Activated CD4-positive, alpha-beta T cell treated with anti-CD3 and anti-CD28 coated beads, Interleukin-2, amount 10 ng/mL, durations not matched to agents 24 days and 14 days (primary cell): ENCODE data around the gene ACOT7. TPM values are rescaled to one million over a fixed set of nuclear protein-coding genes. Genes with fewer than 3 reads are reported as not detected.

Experiments
- DNase-seq: peaks from one replicate; pipeline ENCODE4 v3.0.0; 2022
- H3K27ac Mint-ChIP-seq: one replicate; pipeline ENCODE4 v1.8.0; 2022; ENCODE audit warnings: mild to moderate bottlenecking, mixed read lengths
- H3K27me3 Mint-ChIP-seq: one replicate; pipeline ENCODE4 v1.8.0; 2022; ENCODE audit warnings: mixed read lengths
- H3K36me3 Mint-ChIP-seq: one replicate; pipeline ENCODE4 v1.8.0; 2022; ENCODE audit warnings: low read depth, mild to moderate bottlenecking, mixed read lengths
- H3K4me1 Mint-ChIP-seq: one replicate; pipeline ENCODE4 v1.8.0; 2021; ENCODE audit warnings: mixed read lengths
- H3K4me3 Mint-ChIP-seq: one replicate; pipeline ENCODE4 v1.8.0; 2022; ENCODE audit warnings: mild to moderate bottlenecking, moderate library complexity, mixed read lengths
- H3K9me3 Mint-ChIP-seq: one replicate; pipeline ENCODE4 v1.8.0; 2021; ENCODE audit warnings: mixed read lengths
- intact Hi-C: fragments of 100-400 bp; cut with micrococcal nuclease; formaldehyde crosslinking; loops from one replicate; pipeline ENCODE4 v1.15.1; 2023
- total RNA-seq: library from RNA; stranded (reverse); gene quantifications from 2 replicates; pipeline ENCODE4 v1.2.3, GENCODE V29; 2022

Gene ACOT7
- total RNA-seq, 1 donor from 2014 or later = 133 TPM

GRCh38 chr1:6243053-6243834 is 150.3 kb downstream of the ACOT7 start:
- intact Hi-C loops = no loop called here
- DNase-seq = no peak
- no peak overlapping the region for H3K27ac Mint-ChIP-seq
- H3K27me3 Mint-ChIP-seq = peaks cover 65% of the 10 kb centered on the region
- no peak overlapping the region for H3K4me3 Mint-ChIP-seq
- H3K9me3 Mint-ChIP-seq = no peaks in the 10 kb centered on the region
- H3K4me1 Mint-ChIP-seq = peaks cover 23% of the 10 kb centered on the region
- H3K36me3 Mint-ChIP-seq = peaks cover 4% of the 10 kb centered on the region

GRCh38 chr1:6241887-6242740 is 151.5 kb downstream of the ACOT7 start:
- intact Hi-C loops = no loop called here
- Mint-ChIP-seq H3K36me3 (peaks cover 4% of the 10 kb centered on the region), H3K27me3 (peaks cover 55% of the 10 kb centered on the region), H3K27ac (no peak overlapping the region), H3K9me3 (no peaks in the 10 kb centered on the region), H3K4me3 (no peak overlapping the region), H3K4me1 (peaks cover 23% of the 10 kb centered on the region)
- DNase-seq = peak; percentile 63

- Mint-ChIP-seq H3K4me3 (peak overlapping the region; percentile 14), H3K27me3 (peaks cover 48% of the 10 kb centered on the region), H3K36me3 (peaks cover 4% of the 10 kb centered on the region), H3K4me1 (peaks cover 17% of the 10 kb centered on the region), H3K9me3 (no peaks in the 10 kb centered on the region), H3K27ac (peak overlapping the region; percentile 75)
- intact Hi-C loops = no loop called here
- no peak for DNase-seq
Measured at GRCh38 chr1:6241107-6241886, 152.3 kb downstream of the ACOT7 start.

- peaks cover 4% of the 10 kb centered on the region for H3K36me3 Mint-ChIP-seq
- no peak overlapping the region for H3K27ac Mint-ChIP-seq
- DNase-seq = no peak
- H3K9me3 Mint-ChIP-seq = no peaks in the 10 kb centered on the region
- intact Hi-C loops = loop anchor here (5.0 to 10.0 kb wide), 2 partner anchors 43 to 215 kb away; partner anchors contain the start of gene RPL22
- peaks cover 47% of the 10 kb centered on the region for H3K27me3 Mint-ChIP-seq
- peaks cover 18% of the 10 kb centered on the region for H3K4me1 Mint-ChIP-seq
- H3K4me3 Mint-ChIP-seq = no peak overlapping the region
Measured at GRCh38 chr1:6239950-6240768, 153.4 kb downstream of the ACOT7 start.

GRCh38 chr1:6239213-6239752 is 154.3 kb downstream of the ACOT7 start:
- H3K9me3 Mint-ChIP-seq = no peaks in the 10 kb centered on the region
- no peak overlapping the region for H3K27ac Mint-ChIP-seq
- peaks cover 40% of the 10 kb centered on the region for H3K27me3 Mint-ChIP-seq
- no peak overlapping the region for H3K4me3 Mint-ChIP-seq
- peaks cover 4% of the 10 kb centered on the region for H3K36me3 Mint-ChIP-seq
- DNase-seq = no peak
- H3K4me1 Mint-ChIP-seq = peaks cover 15% of the 10 kb centered on the region
- intact Hi-C loops = loop anchor here (5.0 to 10.0 kb wide), 2 partner anchors 42 to 214 kb away; partner anchors contain the start of gene RPL22

- Mint-ChIP-seq H3K27me3 (peaks cover 28% of the 10 kb centered on the region), H3K4me1 (peaks cover 20% of the 10 kb centered on the region), H3K36me3 (peaks cover 18% of the 10 kb centered on the region), H3K27ac (no peak overlapping the region), H3K4me3 (peak overlapping the region; percentile 37), H3K9me3 (no peaks in the 10 kb centered on the region)
- intact Hi-C loops = loop anchor here (5.0 to 10.0 kb wide), 2 partner anchors 40 to 212 kb away; partner anchors contain the start of gene RPL22
- no peak for DNase-seq
Measured at GRCh38 chr1:6237093-6237492, 156.5 kb downstream of the ACOT7 start.

GRCh38 chr1:6235296-6235677 is 158.3 kb downstream of the ACOT7 start:
- Mint-ChIP-seq H3K27me3 (peaks cover 15% of the 10 kb centered on the region), H3K36me3 (peaks cover 25% of the 10 kb centered on the region), H3K4me3 (peak overlapping the region; percentile 90), H3K4me1 (peaks cover 15% of the 10 kb centered on the region), H3K27ac (peak overlapping the region; percentile 86), H3K9me3 (no peaks in the 10 kb centered on the region)
- peak; percentile 76 for DNase-seq
- intact Hi-C loops = loop anchor here (1.0 to 10.0 kb wide), 3 partner anchors 29 to 210 kb away; partner anchors contain the start of genes RNF207 and RPL22

GRCh38 chr1:6234502-6235295 is 158.9 kb downstream of the ACOT7 start:
- Mint-ChIP-seq H3K9me3 (no peaks in the 10 kb centered on the region), H3K4me3 (peak overlapping the region; percentile 90), H3K4me1 (peaks cover 15% of the 10 kb centered on the region), H3K36me3 (peaks cover 28% of the 10 kb centered on the region), H3K27ac (peak overlapping the region; percentile 86), H3K27me3 (peaks cover 10% of the 10 kb centered on the region)
- no peak for DNase-seq
- intact Hi-C loops = loop anchor here (1.0 to 10.0 kb wide), 3 partner anchors 28 to 210 kb away; partner anchors contain the start of genes RNF207 and RPL22

- no peak for DNase-seq
- Mint-ChIP-seq H3K4me3 (no peak overlapping the region), H3K9me3 (no peaks in the 10 kb centered on the region), H3K27ac (no peak overlapping the region), H3K27me3 (no peaks in the 10 kb centered on the region), H3K4me1 (peaks cover 11% of the 10 kb centered on the region), H3K36me3 (peaks cover 31% of the 10 kb centered on the region)
- intact Hi-C loops = loop anchor here (10.0 kb wide), 1 partner anchor 209 kb away; no protein-coding TSS in a partner anchor
Measured at GRCh38 chr1:6233376-6233775, 160.2 kb downstream of the ACOT7 start.

- intact Hi-C loops = no loop called here
- Mint-ChIP-seq H3K4me3 (no peak overlapping the region), H3K27ac (no peak overlapping the region), H3K27me3 (no peaks in the 10 kb centered on the region), H3K4me1 (peaks cover 2% of the 10 kb centered on the region), H3K9me3 (no peaks in the 10 kb centered on the region), H3K36me3 (peaks cover 51% of the 10 kb centered on the region)
- no peak for DNase-seq
Measured at GRCh38 chr1:6225651-6226050, 167.9 kb downstream of the ACOT7 start.

- DNase-seq = no peak
- H3K36me3 Mint-ChIP-seq = peaks cover 54% of the 10 kb centered on the region
- no peaks in the 10 kb centered on the region for H3K27me3 Mint-ChIP-seq
- no peak overlapping the region for H3K27ac Mint-ChIP-seq
- no peaks in the 10 kb centered on the region for H3K9me3 Mint-ChIP-seq
- intact Hi-C loops = no loop called here
- peaks cover 2% of the 10 kb centered on the region for H3K4me1 Mint-ChIP-seq
- no peak overlapping the region for H3K4me3 Mint-ChIP-seq
Measured at GRCh38 chr1:6224718-6225117, 168.8 kb downstream of the ACOT7 start.

GRCh38 chr1:6223617-6224016 is 169.9 kb downstream of the ACOT7 start:
- intact Hi-C loops = no loop called here
- no peak for DNase-seq
- peaks cover 51% of the 10 kb centered on the region for H3K36me3 Mint-ChIP-seq
- no peaks in the 10 kb centered on the region for H3K9me3 Mint-ChIP-seq
- H3K27ac Mint-ChIP-seq = no peak overlapping the region
- no peaks in the 10 kb centered on the region for H3K27me3 Mint-ChIP-seq
- no peak overlapping the region for H3K4me3 Mint-ChIP-seq
- H3K4me1 Mint-ChIP-seq = peaks cover 2% of the 10 kb centered on the region
